ENCODE results near the gene TEKT1.
A peak's percentile ranks its signal among the peaks of the same experiment; 100 is the strongest.
"Not testable (repeated sequence)": the region's sequence is repeated elsewhere in the genome, so short reads cannot be mapped to it uniquely, and the experiment has no call there.

TEKT1 gene

GRCh38 chr17:6853764-6854442 lies 22.4 kb upstream of the TEKT1 start:
- Histone ChIP-seq H3K4me1 (ENCODE audit: control insufficient read depth, insufficient read depth, low read length) (no peaks in the 10 kb centered on the region), H3K27me3 (ENCODE audit: control insufficient read depth, insufficient read depth, low read length) (peaks cover 60% of the 10 kb centered on the region), H3K9me3 (replicated peaks; ENCODE audit: low read length) (no peaks in the 10 kb centered on the region), H3K4me3 (ENCODE audit: low read length) (no peak overlapping the region), H3K4me2 (ENCODE audit: low read length) (no peak overlapping the region), H3K36me3 (ENCODE audit: insufficient read depth, low read length) (no peaks in the 10 kb centered on the region), H3K9ac (ENCODE audit: low read depth, low read length) (no peak overlapping the region)

- H3K36me3 ChIP-seq (ENCODE audit: insufficient read depth, low read length), result not testable (repeated sequence)
Observed at GRCh38 chr17:6848545-6849179, 17.1 kb upstream of the TEKT1 start.

DNA sequence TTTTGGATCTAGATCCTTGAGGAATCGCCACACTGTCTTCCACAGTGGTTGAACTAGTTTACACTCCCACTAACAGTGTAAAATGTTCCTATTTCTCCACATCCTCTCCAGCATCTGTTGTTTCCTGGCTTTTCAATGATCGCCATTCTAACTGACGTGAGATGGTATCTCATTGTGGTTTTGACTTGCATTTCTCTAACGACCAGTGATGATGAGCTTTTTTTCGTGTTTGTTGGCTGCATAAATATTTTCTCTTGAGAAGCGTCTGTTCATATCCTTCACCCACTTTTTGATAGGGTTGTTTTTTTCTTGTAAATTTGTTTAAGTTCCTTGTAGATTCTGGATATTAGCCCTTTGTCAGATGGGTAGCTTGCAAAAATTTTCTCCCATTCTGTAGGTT lies 14.6 kb upstream of the TEKT1 start:
- H3K36me3 ChIP-seq (ENCODE audit: insufficient read depth, low read length); H3K4me2 ChIP-seq (ENCODE audit: low read length); H3K4me1 ChIP-seq (ENCODE audit: control insufficient read depth, insufficient read depth, low read length); H3K9ac ChIP-seq (ENCODE audit: low read depth, low read length); H3K4me3 ChIP-seq (ENCODE audit: low read length); H3K9me3 ChIP-seq (replicated peaks; ENCODE audit: low read length): not testable (repeated sequence)
- H3K27me3 ChIP-seq (ENCODE audit: control insufficient read depth, insufficient read depth, low read length), result peaks cover 44% of the 10 kb centered on the region

More at GRCh38 chr17:6848545-6849179, 17.1 kb upstream of the TEKT1 start:
- not testable (repeated sequence) for H3K4me2 ChIP-seq (ENCODE audit: low read length); H3K4me1 ChIP-seq (ENCODE audit: control insufficient read depth, insufficient read depth, low read length); H3K9me3 ChIP-seq (replicated peaks; ENCODE audit: low read length); H3K4me3 ChIP-seq (ENCODE audit: low read length); H3K9ac ChIP-seq (ENCODE audit: low read depth, low read length)
- peaks cover 40% of the 10 kb centered on the region for H3K27me3 ChIP-seq (ENCODE audit: control insufficient read depth, insufficient read depth, low read length)

DNA sequence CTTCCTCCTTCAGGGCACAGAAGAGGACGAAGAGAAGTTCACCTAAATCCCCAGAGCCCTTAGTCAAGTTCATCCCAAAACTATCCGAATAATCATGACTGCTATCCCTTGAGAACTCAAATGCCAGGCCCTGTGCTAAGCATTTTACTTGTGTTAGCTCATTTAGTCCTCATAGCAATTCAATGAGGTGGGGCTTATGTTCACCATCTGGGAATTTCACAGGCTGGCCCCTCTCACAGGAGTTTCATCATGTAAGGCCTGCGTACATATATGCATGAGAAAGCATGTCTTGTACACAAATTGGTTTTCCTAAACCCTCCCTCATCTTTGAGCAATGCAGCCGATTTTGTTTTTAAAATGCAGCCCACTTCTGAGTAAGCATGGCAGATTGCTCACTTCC lies 12.9 kb upstream of the TEKT1 start:
- H3K4me2 ChIP-seq (ENCODE audit: low read length), result not testable (repeated sequence)

GRCh38 chr17:6843241-6843880 lies 11.8 kb upstream of the TEKT1 start:
- H3K36me3 ChIP-seq (ENCODE audit: insufficient read depth, low read length), result no peaks in the 10 kb centered on the region
- no peak overlapping the region for H3K9ac ChIP-seq (ENCODE audit: low read depth, low read length)
- peaks cover 55% of the 10 kb centered on the region for H3K27me3 ChIP-seq (ENCODE audit: control insufficient read depth, insufficient read depth, low read length)
- no peaks in the 10 kb centered on the region for H3K4me1 ChIP-seq (ENCODE audit: control insufficient read depth, insufficient read depth, low read length)
- no peak overlapping the region for H3K4me3 ChIP-seq (ENCODE audit: low read length)
- no peak overlapping the region for H3K4me2 ChIP-seq (ENCODE audit: low read length)
- no peaks in the 10 kb centered on the region for H3K9me3 ChIP-seq (replicated peaks; ENCODE audit: low read length)

More for the DNA sequence above, 12.9 kb upstream of the TEKT1 start:
- H3K27me3 ChIP-seq (ENCODE audit: control insufficient read depth, insufficient read depth, low read length), result peaks cover 49% of the 10 kb centered on the region
- not testable (repeated sequence) for H3K9ac ChIP-seq (ENCODE audit: low read depth, low read length); H3K9me3 ChIP-seq (replicated peaks; ENCODE audit: low read length); H3K36me3 ChIP-seq (ENCODE audit: insufficient read depth, low read length); H3K4me1 ChIP-seq (ENCODE audit: control insufficient read depth, insufficient read depth, low read length); H3K4me3 ChIP-seq (ENCODE audit: low read length)

GRCh38 chr17:6841769-6842168 lies 10.2 kb upstream of the TEKT1 start:
- H3K4me1 ChIP-seq (ENCODE audit: control insufficient read depth, insufficient read depth, low read length); H3K36me3 ChIP-seq (ENCODE audit: insufficient read depth, low read length); H3K4me3 ChIP-seq (ENCODE audit: low read length); H3K9ac ChIP-seq (ENCODE audit: low read depth, low read length); H3K9me3 ChIP-seq (replicated peaks; ENCODE audit: low read length); H3K4me2 ChIP-seq (ENCODE audit: low read length): not testable (repeated sequence)
- H3K27me3 ChIP-seq (ENCODE audit: control insufficient read depth, insufficient read depth, low read length), result peaks cover 67% of the 10 kb centered on the region

GRCh38 chr17:6830383-6830986 lies 1.0 kb downstream of the TEKT1 start:
- Histone ChIP-seq H3K9ac (ENCODE audit: low read depth, low read length) (no peak overlapping the region), H3K4me2 (ENCODE audit: low read length) (no peak overlapping the region), H3K36me3 (ENCODE audit: insufficient read depth, low read length) (no peaks in the 10 kb centered on the region), H3K4me3 (ENCODE audit: low read length) (no peak overlapping the region), H3K27me3 (ENCODE audit: control insufficient read depth, insufficient read depth, low read length) (peaks cover 66% of the 10 kb centered on the region), H3K9me3 (replicated peaks; ENCODE audit: low read length) (no peaks in the 10 kb centered on the region), H3K4me1 (ENCODE audit: control insufficient read depth, insufficient read depth, low read length) (no peaks in the 10 kb centered on the region)

DNA sequence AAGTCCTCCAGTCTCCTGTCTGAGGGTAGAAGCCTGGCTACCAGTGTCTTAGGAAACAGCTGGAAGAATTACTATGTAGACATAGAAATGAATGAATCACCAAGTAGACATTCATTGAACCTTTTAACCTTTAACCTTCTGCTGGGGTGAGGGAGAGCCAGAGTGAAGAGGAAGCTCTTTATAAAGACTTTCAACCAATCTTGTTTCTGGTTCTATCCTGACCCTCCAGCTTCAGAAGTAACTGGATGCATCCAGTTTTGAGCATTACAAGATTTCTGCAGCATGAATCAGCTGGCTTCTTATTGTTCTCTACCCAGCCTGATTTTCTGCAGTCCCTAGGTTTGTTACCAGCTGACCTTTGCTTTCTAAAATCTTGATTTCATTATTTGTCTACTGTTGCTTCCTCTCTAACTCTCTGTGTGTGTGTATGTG lies 8.5 kb downstream of the TEKT1 start:
- H3K4me2 ChIP-seq (ENCODE audit: low read length), result peak overlapping the region; percentile 22
- H3K36me3 ChIP-seq (ENCODE audit: insufficient read depth, low read length), result no peaks in the 10 kb centered on the region
- H3K9ac ChIP-seq (ENCODE audit: low read depth, low read length), result no peak overlapping the region
- H3K27me3 ChIP-seq (ENCODE audit: control insufficient read depth, insufficient read depth, low read length), result peaks cover 22% of the 10 kb centered on the region
- H3K9me3 ChIP-seq (replicated peaks; ENCODE audit: low read length), result no peaks in the 10 kb centered on the region
- peaks cover 9% of the 10 kb centered on the region for H3K4me1 ChIP-seq (ENCODE audit: control insufficient read depth, insufficient read depth, low read length)
- no peak overlapping the region for H3K4me3 ChIP-seq (ENCODE audit: low read length)

GRCh38 chr17:6818938-6819337 lies 12.6 kb downstream of the TEKT1 start:
- Histone ChIP-seq H3K9ac (ENCODE audit: low read depth, low read length) (no peak overlapping the region), H3K4me1 (ENCODE audit: control insufficient read depth, insufficient read depth, low read length) (peaks cover 9% of the 10 kb centered on the region), H3K4me3 (ENCODE audit: low read length) (no peak overlapping the region), H3K9me3 (replicated peaks; ENCODE audit: low read length) (no peaks in the 10 kb centered on the region), H3K4me2 (ENCODE audit: low read length) (no peak overlapping the region), H3K27me3 (ENCODE audit: control insufficient read depth, insufficient read depth, low read length) (peaks cover 17% of the 10 kb centered on the region), H3K36me3 (ENCODE audit: insufficient read depth, low read length) (no peaks in the 10 kb centered on the region)

DNA sequence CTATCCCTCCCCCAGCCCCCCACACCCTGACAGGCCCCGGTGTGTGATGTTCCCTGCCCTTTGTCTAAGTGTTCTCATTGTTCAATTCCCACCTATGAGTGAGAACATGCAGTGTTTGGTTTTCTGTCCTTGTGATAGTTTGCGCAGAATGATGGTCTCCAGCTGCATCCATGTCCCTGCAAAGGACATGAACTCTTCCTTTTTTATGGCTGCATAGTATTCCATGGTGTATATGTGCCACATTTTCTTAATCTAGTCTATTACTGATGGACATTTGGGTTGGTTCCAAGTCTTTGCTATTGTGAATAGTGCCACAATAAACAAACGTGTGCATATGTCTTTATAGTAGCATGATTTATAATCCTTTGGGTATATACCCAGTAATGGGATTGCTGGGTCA lies 15.2 kb downstream of the TEKT1 start:
- H3K36me3 ChIP-seq (ENCODE audit: insufficient read depth, low read length); H3K9me3 ChIP-seq (replicated peaks; ENCODE audit: low read length); H3K9ac ChIP-seq (ENCODE audit: low read depth, low read length); H3K4me3 ChIP-seq (ENCODE audit: low read length); H3K4me2 ChIP-seq (ENCODE audit: low read length); H3K4me1 ChIP-seq (ENCODE audit: control insufficient read depth, insufficient read depth, low read length): not testable (repeated sequence)
- peaks cover 37% of the 10 kb centered on the region for H3K27me3 ChIP-seq (ENCODE audit: control insufficient read depth, insufficient read depth, low read length)

DNA sequence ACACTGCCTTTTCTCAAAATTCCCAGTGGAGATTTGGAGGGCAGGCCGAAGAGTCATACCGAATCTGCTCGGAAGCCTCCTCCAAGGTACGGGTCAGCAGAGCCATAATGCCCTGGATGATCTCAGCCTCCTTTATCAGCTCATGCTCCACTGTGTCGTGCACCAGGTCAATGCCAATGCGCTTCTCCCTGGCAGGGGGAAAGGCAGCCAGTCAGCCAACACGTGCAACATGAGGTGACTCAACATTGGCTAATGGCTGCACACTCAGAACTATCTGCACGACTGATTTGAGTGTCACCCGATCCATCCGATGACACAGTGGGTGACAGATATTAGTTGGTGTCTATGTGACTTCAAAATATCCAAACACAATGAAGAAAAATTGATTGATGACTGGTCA lies 15.8 kb downstream of the TEKT1 start:
- no peak overlapping the region for H3K9ac ChIP-seq (ENCODE audit: low read depth, low read length)
- no peaks in the 10 kb centered on the region for H3K9me3 ChIP-seq (replicated peaks; ENCODE audit: low read length)
- peaks cover 38% of the 10 kb centered on the region for H3K27me3 ChIP-seq (ENCODE audit: control insufficient read depth, insufficient read depth, low read length)
- no peak overlapping the region for H3K4me3 ChIP-seq (ENCODE audit: low read length)
- H3K36me3 ChIP-seq (ENCODE audit: insufficient read depth, low read length), result no peaks in the 10 kb centered on the region
- H3K4me2 ChIP-seq (ENCODE audit: low read length), result no peak overlapping the region
- no peaks in the 10 kb centered on the region for H3K4me1 ChIP-seq (ENCODE audit: control insufficient read depth, insufficient read depth, low read length)
